CD14-positive monocyte (primary cell): ENCODE measurements around the gene RFX2. TPM values are rescaled to one million over a fixed set of nuclear protein-coding genes. Genes with fewer than 3 reads are reported as not detected.

Experiments used
- DNase-seq, 3 donors: peaks; one replicate each; pipeline ENCODE4 v3.0.0-alpha.2; 2011 to 2022
- H2AFZ ChIP-seq: 2 replicates; pipeline ENCODE4 v1.6.0; 2012; ENCODE audit warnings: mild to moderate bottlenecking, low read depth, low read length, inconsistent platforms; ENCODE audit not compliant: insufficient read depth, poor library complexity, severe bottlenecking
- H3K27ac ChIP-seq, 2 donors: 1 replicate in 1 of 2; 2 replicates in 1 of 2; pipeline ENCODE4 v1.5.1; 2012 to 2013; ENCODE audit warnings: low read length in 2 of 2, control low read depth in 1 of 2, inconsistent platforms in 1 of 2, low read depth in 1 of 2, mild to moderate bottlenecking in 1 of 2
- H3K27me3 ChIP-seq, 2 donors: one replicate each; pipeline versions ENCODE4 v1.6.0 to v1.6.1; 2011 to 2013; ENCODE audit warnings: low read length in 2 of 2; ENCODE audit not compliant: control insufficient read depth in 2 of 2, insufficient read depth in 2 of 2
- H3K36me3 ChIP-seq, 2 donors: replicated peaks in 1 of 2; 1 replicate in 1 of 2; 2 replicates in 1 of 2; pipeline versions ENCODE4 v1.5.1 to v1.6.1; 2012 to 2013; ENCODE audit warnings: low read length in 2 of 2, control low read depth in 1 of 2, inconsistent platforms in 1 of 2, mild to moderate bottlenecking in 1 of 2; ENCODE audit not compliant: insufficient read depth in 2 of 2, control insufficient read depth in 1 of 2
- H3K4me1 ChIP-seq, 2 donors: 1 replicate in 1 of 2; 2 replicates in 1 of 2; pipeline versions ENCODE4 v1.5.1 to v1.6.1; 2012 to 2013; ENCODE audit warnings: low read length in 2 of 2, control low read depth in 1 of 2, inconsistent platforms in 1 of 2, mild to moderate bottlenecking in 1 of 2, moderate library complexity in 1 of 2; ENCODE audit not compliant: insufficient read depth in 2 of 2, control insufficient read depth in 1 of 2
- H3K4me2 ChIP-seq: replicated peaks from 2 replicates; pipeline ENCODE3; 2012; ENCODE audit warnings: low read length, moderate library complexity, mild to moderate bottlenecking; ENCODE audit not compliant: poor library complexity, severe bottlenecking; ENCODE audit errors: extremely low read depth
- H3K4me3 ChIP-seq, 3 experiments: fragments of 200-600 bp in 1 of 3; sonication (generic) in 1 of 3; replicated peaks in 1 of 3; 1 replicate in 2 of 3; 2 replicates in 1 of 3; pipeline ENCODE4 v1.5.1; 2011 to 2013; ENCODE audit warnings: low read length in 3 of 3, mild to moderate bottlenecking in 3 of 3, control low read depth in 2 of 3, low read depth in 2 of 3, inconsistent platforms in 1 of 3, moderate library complexity in 1 of 3
- H3K79me2 ChIP-seq: 2 replicates; pipeline ENCODE4 v1.6.0; 2012; ENCODE audit warnings: mild to moderate bottlenecking, control low read depth, inconsistent platforms, low read length, moderate library complexity; ENCODE audit not compliant: insufficient read depth
- H3K9ac ChIP-seq: 2 replicates; pipeline ENCODE4 v1.6.0; 2017; ENCODE audit warnings: low read length, mild to moderate bottlenecking; ENCODE audit not compliant: insufficient read depth, poor library complexity, severe bottlenecking
- H3K9me3 ChIP-seq, 2 donors: replicated peaks in 1 of 2; 1 replicate in 1 of 2; 2 replicates in 1 of 2; pipeline versions ENCODE4 v1.5.1 to v1.6.1; 2012 to 2013; ENCODE audit warnings: low read length in 2 of 2, control low read depth in 1 of 2; ENCODE audit not compliant: control insufficient read depth in 1 of 2, insufficient read depth in 1 of 2
- H4K20me1 ChIP-seq: 2 replicates; pipeline ENCODE4 v1.6.0; 2012; ENCODE audit warnings: mild to moderate bottlenecking, low read length, control low read depth, moderate library complexity; ENCODE audit not compliant: insufficient read depth
- H3K27ac Mint-ChIP-seq, 7 donors: one replicate each; pipeline ENCODE4 v1.8.0; 2020; ENCODE audit warnings: mild to moderate bottlenecking in 7 of 7, mixed read lengths in 7 of 7, moderate library complexity in 6 of 7, inconsistent platforms in 2 of 7
- H3K27me3 Mint-ChIP-seq, 3 donors: one replicate each; pipeline ENCODE4 v1.8.0; 2021 to 2022; ENCODE audit warnings: low read depth in 3 of 3, mild to moderate bottlenecking in 3 of 3, mixed read lengths in 3 of 3, moderate library complexity in 3 of 3, inconsistent platforms in 1 of 3
- H3K36me3 Mint-ChIP-seq, 2 donors: one replicate each; pipeline ENCODE4 v1.8.0; 2020; ENCODE audit warnings: mixed read lengths in 2 of 2, inconsistent platforms in 1 of 2, mild to moderate bottlenecking in 1 of 2
- H3K4me1 Mint-ChIP-seq: one replicate; pipeline ENCODE4 v1.8.0; 2020; ENCODE audit warnings: mild to moderate bottlenecking, mixed read lengths
- H3K4me3 Mint-ChIP-seq, 2 donors: one replicate each; pipeline ENCODE4 v1.8.0; 2020; ENCODE audit warnings: mild to moderate bottlenecking in 2 of 2, mixed read lengths in 2 of 2, moderate library complexity in 1 of 2
- H3K9me3 Mint-ChIP-seq, 7 donors: one replicate each; pipeline ENCODE4 v1.8.0; 2020 to 2022; ENCODE audit warnings: mixed read lengths in 7 of 7, mild to moderate bottlenecking in 6 of 7, moderate library complexity in 6 of 7, inconsistent platforms in 2 of 7
- whole genome bisulfite sequencing: methylation state at CpG from one replicate; pipeline ENCODE4 v1.1.5; 2013; ENCODE audit warnings: missing lambda C conversion rate; ENCODE audit not compliant: insufficient coverage; 5-methylcytosine and 5-hydroxymethylcytosine counted together
- intact Hi-C, 2 donors: fragments of 100-400 bp; cut with micrococcal nuclease; formaldehyde crosslinking; loops; one replicate each; pipeline versions ENCODE4 v1.15.0 to v1.15.1; 2023
- polyA minus RNA-seq: library from RNA; depleted of rRNA, polyadenylated mRNA; stranded (reverse); fragments of >200 nt; gene quantifications from 2 replicates; pipeline ENCODE4 v1.2.3, GENCODE V29; 2012
- polyA plus RNA-seq, 3 donors: library from polyadenylated mRNA; depleted of rRNA in 1 of 3; unstranded in 2 of 3; stranded (reverse) in 1 of 3; fragments of 300-500 nt in 2 of 3; fragments of >200 nt in 1 of 3; fragmentation: Illumina TruSeq in 2 of 3; gene quantifications; 1 replicate in 2 of 3; 2 replicates in 1 of 3; pipeline ENCODE4 v1.2.3, GENCODE V29; 2012 to 2021
- total RNA-seq, 12 experiments: library from RNA in 1 of 12; stranded (reverse) in 1 of 12; fragments of 120-200 nt in 1 of 12; gene quantifications; one replicate each; pipeline ENCODE4 v1.2.4 and lab custom pipeline; 2013 to 2026; ENCODE audit warnings: mixed read lengths in 6 of 12, inconsistent platforms in 1 of 12
- TF ChIP-seq, protein P1 (sequence below): fragments of 200-600 bp; IDR thresholded peaks from one replicate; pipeline ENCODE4 v1.8.0; 2022; ENCODE audit warnings: antibody characterized with exemption, mild to moderate bottlenecking

RFX2 gene
- total RNA-seq (2013), result 6.6 TPM
- polyA plus RNA-seq (10 to 100 TPM in 1 of 3 donors, 1 to 10 TPM in 2; 5.7 to 12.9 (median 8.7) TPM), polyA minus RNA-seq (9.7 TPM in 2 replicates), total RNA-seq (lab: John Stamatoyannopoulos, UW) (7.3 to 103 (median 44.7) reads per million in 11 experiments)

DNA sequence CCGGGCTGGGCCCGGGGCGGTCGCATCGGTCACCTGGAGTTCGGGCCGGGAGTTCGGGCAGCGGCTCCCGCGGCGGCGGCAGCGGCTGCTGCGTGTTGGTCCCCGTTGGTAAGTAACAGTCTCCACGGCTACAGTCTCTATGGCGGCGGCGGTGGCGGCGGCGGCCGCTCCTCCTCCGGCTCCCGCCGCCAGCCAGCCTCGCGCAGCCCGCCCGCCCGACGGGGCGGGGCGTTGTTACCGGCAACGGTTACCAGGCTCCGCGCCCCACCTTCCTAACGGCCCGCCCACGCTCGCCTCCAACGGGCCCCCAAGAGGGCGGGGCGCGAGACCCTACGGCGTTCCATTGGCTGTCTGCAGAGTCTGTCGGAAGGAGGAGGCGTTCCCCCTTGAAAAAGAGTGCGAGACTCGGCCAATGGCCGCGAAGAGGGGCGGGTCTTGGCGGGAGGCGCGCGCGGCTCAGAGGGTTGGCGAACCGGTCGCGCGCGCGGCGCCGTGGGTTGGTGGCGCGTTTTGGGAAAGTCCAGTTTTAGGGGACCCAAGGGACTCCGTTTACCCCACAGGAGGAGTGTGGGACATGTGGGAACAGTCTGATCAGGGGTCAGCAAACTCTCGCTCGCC, at the start of gene RFX2:
TSS of gene RFX2 (minus strand) at position 141 of the 618 bp plus-strand sequence. CDS start 63,004 bp downstream, outside the sequence.
- DNase-seq, result peak; percentile 99
- TF ChIP-seq, protein P1, sequence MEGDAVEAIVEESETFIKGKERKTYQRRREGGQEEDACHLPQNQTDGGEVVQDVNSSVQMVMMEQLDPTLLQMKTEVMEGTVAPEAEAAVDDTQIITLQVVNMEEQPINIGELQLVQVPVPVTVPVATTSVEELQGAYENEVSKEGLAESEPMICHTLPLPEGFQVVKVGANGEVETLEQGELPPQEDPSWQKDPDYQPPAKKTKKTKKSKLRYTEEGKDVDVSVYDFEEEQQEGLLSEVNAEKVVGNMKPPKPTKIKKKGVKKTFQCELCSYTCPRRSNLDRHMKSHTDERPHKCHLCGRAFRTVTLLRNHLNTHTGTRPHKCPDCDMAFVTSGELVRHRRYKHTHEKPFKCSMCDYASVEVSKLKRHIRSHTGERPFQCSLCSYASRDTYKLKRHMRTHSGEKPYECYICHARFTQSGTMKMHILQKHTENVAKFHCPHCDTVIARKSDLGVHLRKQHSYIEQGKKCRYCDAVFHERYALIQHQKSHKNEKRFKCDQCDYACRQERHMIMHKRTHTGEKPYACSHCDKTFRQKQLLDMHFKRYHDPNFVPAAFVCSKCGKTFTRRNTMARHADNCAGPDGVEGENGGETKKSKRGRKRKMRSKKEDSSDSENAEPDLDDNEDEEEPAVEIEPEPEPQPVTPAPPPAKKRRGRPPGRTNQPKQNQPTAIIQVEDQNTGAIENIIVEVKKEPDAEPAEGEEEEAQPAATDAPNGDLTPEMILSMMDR, result no peak
- Histone ChIP-seq H3K9me3 (no peaks in the 10 kb centered on the region), H3K27me3 (peaks cover 0 to 17% of the 10 kb centered on the region in 2 donors), H3K9ac (peak within 1 kb of the TSS; percentile 71), H3K4me3 (peak within 1 kb of the TSS; percentile 36 to 85 (median 58)), H3K27ac (peak within 1 kb of the TSS; percentile 55 to 66), H3K4me2 (peak within 1 kb of the TSS; percentile 86), H4K20me1 (peaks cover 9% of the 10 kb centered on the region), H3K79me2 (peaks cover 10% of the 10 kb centered on the region), H2AFZ (peak within 1 kb of the TSS; percentile 73), H3K4me1 (peaks cover 24 to 29% of the 10 kb centered on the region in 2 donors), H3K36me3 (no peaks in the 10 kb centered on the region)
- Mint-ChIP-seq H3K36me3 (peaks cover 10 to 18% of the 10 kb centered on the region in 2 donors), H3K9me3 (peaks cover 0 to 11% (median 2%) of the 10 kb centered on the region in 7 donors), H3K4me3 (peak within 1 kb of the TSS; percentile 95 to 98), H3K27ac (peak within 1 kb of the TSS; percentile 78 to 96 (median 93)), H3K4me1 (peaks cover 34% of the 10 kb centered on the region), H3K27me3 (peaks cover 16 to 20% (median 18%) of the 10 kb centered on the region in 3 donors)
- under 1% methylated on average over 64 of the region's 75 CpGs for WGBS
- intact Hi-C loops, result no loop called here

DNA sequence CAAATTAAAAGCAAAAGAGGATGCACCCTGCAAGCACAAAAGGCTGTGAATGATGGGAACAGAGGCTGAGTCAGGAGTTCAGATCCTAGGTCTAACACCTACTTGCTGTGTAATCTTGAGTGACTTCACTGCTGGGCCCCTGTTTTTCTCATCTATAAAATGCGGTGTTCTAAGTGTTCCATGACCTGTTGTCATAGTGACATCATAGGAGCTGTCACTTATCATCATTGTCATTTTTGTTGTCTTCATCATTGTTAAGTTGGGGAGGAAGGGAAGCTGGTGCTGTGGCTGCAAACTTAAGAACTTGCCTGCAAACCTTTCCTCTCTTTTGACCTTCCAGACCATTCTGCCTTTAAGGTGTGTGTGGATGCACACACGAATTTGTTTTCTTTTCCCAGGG, 45.7 kb upstream of the RFX2 start:
- H4K20me1 ChIP-seq, result no peaks in the 10 kb centered on the region
- H3K79me2 ChIP-seq, result no peaks in the 10 kb centered on the region
- no peak for DNase-seq
- intact Hi-C loops, result no loop called here
- no peak overlapping the region for H3K27ac ChIP-seq
- H3K27ac Mint-ChIP-seq, result no peak overlapping the region
- H3K4me3 Mint-ChIP-seq, result no peak overlapping the region
- H2AFZ ChIP-seq, result no peak overlapping the region
- H3K4me1 Mint-ChIP-seq, result peaks cover under 1% of the 10 kb centered on the region
- H3K9me3 ChIP-seq, result peaks cover 0 to under 1% of the 10 kb centered on the region in 2 donors
- no peak overlapping the region for H3K4me2 ChIP-seq
- H3K36me3 Mint-ChIP-seq, result no peaks in the 10 kb centered on the region
- TF ChIP-seq, protein P1, result no peak
- no peak overlapping the region for H3K4me3 ChIP-seq
- WGBS, result no CpG with 5 or more reads among the region's 2 CpGs
- peaks cover 7 to 21% (median 15%) of the 10 kb centered on the region in 7 donors for H3K9me3 Mint-ChIP-seq
- peaks cover 5 to 6% (median 5%) of the 10 kb centered on the region in 3 donors for H3K27me3 Mint-ChIP-seq
- no peaks in the 10 kb centered on the region for H3K27me3 ChIP-seq
- no peaks in the 10 kb centered on the region for H3K4me1 ChIP-seq
- no peak overlapping the region for H3K9ac ChIP-seq
- H3K36me3 ChIP-seq, result no peaks in the 10 kb centered on the region
